Germinal center (tissue), 1 donor: ENCODE measurements around the gene SUN2.

ENCODE experiments used
- DNase-seq: peaks from one replicate; pipeline ENCODE4 v3.0.0; 2012; ENCODE audit warnings: mixed read lengths, low spot score

Gene SUN2

DNA sequence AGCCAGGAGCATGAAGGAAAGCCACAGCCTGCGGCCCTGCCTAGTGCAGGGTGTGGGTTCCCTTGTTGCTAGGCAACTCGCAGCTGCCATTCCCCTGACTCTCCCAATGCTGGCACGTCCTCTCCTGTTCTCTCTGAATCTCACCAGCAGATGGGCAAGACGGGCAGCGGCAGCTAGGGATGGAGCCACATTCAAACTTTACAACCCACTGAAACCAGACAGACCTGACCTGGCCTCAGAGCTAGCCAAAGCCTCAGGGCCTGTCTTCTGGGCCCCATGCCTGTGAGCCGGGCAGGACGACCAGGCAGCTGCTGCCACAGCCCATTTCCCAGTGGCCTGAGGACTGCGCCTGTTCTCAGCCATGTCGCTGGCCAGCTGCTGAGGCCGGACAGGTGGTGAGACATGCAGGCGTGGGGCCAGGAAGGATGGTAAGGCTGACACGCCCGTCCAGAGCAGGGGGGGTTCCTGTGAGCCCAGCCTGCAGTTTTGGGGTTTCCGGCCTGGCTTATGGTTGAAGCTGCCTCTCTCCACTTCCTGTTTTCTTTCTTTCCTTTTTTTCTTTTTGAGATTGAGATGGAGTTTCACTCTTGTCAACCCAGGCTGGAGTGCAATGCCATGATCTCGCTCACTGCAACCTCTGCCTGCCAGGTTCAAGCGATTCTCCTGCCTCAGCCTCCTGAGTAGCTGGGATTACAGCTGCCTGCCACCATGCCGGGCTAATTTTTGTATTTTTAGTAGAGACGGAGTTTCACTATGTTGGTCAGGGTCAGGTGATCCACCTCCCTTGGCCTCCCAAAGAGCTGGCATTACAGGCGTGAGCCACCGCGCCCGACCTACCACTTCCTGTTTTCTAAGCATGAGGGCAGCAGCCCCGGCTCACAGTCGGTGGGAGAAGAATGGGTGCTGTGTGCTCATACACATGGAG, 4.1 kb downstream of the SUN2 start:
- DNase-seq = peak; percentile 78

DNA sequence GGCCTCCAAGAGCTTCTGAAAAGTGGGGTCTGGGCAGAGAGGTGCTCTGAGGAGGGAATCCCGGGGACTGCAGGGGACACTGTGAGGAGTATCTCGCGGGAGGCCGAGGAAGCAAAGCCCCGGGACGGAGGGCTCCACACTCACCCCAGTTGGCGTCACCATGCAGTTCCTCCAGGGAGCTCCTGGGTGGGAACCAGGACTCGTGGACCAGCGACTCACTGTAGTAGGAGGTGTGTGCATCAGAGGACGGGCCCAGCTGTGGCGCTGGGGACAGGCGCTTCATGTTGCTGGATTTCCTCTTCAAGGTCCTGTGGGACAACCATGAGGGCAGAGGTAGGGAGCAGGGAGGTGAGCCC, 4.8 kb downstream of the SUN2 start:
- no peak for DNase-seq

DNA sequence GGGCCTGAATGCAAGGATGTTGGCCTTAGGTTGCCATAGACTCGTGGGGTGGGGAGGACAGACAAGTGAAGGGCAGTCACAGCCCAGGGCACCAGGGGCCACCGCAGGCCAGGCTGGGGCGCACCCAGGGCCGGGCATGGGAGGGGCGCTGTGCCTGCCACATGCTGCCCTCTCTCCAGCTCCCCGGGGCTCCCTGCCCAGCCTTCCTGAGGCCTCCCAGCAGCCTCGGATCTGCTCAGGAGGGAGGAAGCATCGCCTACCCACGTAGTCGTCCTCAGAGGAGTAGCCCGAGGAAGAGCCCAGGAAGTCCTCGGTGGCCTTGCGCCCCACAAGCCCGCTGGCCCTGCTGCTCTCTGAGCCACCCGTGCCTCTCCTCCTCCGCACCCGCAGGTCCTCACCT, 5.2 kb downstream of the SUN2 start:
- no peak for DNase-seq

DNA sequence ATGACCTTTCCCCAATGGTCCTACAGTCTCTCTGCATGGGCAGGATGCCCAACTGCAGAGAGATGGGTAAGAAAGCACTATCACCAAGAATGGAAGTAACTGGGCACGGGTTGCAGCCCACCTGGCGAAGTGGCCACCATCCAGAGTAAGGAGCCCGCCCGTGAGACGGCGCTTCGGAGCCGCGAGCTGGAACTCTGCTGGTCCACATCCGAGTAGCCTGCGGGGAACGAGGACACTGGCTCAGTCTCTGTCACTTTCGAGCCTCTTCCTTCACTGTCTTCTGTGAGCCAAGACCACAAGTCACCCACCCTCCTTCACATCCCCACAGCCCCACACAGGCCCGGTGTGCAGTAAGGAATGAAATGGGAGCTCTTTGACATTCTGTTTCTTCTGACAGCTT, 5.7 kb downstream of the SUN2 start:
- DNase-seq = no peak

DNA sequence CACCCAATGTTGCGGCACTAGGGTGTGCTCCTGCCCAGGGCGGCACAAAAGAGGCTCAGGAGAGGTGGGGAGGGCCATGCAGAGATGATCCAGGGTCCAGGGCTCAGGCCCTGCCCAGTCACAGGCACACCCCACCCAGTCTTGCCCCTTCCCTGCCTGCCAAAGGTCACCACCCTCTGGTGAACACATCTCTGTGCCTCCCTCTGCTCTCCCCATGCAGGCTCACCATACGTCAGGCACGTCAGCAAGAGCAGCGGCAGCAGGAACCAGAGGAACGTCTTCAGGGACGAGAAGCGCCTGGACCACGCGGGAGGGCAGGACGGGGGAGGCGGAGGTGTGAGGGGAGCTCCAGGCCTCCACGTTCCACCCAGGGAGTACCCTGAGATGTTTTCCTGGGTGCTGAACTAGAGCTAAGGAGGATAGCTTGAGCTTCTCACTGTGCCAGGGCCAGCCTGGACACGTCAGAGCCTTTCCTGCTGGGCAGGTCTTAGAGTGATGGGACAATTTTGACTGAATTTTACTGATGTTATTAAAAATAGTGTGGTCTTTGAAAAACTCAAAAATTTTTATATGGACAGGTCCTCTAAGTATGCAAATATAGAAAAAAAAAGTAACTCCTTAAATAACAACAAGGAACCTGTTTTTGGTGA, 7.2 kb downstream of the SUN2 start:
- no peak for DNase-seq

DNA sequence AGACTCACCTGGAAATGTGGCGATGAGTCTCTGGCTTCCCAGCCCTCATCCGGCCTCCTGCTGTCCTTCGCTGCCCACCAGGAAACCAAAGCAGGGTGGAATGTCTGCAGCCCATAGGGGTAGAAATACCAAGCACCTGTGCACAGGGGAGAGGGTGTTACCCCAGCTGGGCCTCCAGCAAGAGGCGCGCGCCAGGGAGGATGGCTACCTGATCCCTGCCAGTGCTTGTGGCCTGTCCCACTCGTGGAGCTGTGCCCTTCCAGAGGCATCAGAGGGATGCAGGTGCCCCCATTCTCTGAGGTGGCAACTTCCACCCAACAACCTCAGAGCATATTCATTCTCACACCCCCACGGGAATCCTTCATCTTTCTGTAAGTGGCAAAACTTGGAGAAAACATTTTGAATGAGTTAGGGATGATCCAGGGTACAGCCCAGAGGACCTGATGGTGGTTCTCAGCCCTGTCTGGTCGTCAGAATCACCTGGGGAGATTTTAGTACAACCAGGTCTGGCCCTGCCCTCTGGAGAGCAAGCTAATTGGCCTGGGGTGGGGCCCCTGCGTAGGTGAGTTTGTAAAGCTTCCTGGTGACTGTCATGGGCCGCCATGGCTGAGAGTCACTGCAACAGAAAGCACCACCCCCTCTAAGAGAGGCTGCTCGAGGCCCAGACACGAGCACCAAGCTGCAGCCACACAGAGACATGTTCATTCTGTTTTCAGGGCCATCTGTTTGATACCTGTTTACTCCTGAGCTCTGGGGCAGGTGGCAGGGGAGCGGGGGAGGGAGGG, 9.9 kb downstream of the SUN2 start:
- no peak for DNase-seq

DNA sequence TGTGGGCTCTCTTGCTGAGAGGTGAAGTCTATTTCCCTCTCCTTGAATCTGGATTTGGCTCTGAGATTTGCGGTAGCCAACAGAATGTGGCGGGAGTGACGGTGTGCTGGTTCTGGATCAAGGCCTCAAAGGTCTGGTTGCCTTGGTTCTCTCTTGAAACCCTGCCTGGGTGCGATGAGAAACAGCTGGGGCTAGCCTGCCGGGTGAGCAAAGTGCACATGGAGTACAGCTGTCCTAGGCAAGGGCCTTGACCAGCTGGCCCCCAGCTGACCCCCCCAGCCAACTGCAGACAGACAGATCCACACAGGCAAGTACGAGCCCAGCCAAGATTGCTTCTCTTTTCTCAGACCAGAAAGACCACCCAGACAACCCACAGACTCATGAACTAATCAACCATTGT, 10.8 kb downstream of the SUN2 start:
- no peak for DNase-seq

DNA sequence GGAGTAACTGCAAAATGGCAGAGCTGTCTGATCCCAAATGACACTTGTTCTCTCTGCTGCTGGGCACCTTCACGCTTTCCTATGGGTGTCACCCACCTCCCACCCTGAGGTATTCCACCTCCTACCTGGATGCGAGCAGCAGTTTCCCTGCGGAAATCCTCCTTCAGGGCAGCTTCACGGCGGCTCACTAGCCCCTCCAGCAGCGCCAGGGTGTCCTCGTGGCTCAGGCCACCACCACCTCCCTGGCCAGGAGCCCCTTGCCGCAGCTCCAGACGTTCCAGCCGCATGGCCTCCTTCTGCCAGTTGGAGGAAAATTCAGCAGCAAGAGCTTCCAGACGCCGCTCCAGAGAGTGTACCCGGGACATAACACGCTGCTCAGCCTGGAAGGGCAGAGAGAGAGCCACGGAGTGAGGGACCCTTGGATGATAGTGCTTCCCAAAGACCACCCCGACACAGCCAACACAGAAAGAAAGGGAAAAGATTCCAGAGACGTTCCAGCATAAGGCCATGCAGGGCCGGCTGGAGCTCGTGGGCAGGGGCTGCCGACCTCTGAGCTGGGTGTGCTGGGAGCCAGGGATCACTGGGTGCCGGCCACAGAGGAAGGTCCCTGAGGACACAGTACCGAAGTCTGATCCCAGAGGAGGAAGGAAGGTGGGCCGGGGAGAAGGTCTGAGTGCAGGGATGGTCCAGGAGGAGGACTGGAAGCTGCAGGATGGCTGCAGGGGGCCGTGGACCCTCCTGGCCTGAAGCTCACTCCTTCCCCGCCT, 13.4 kb downstream of the SUN2 start:
- no peak for DNase-seq

DNA sequence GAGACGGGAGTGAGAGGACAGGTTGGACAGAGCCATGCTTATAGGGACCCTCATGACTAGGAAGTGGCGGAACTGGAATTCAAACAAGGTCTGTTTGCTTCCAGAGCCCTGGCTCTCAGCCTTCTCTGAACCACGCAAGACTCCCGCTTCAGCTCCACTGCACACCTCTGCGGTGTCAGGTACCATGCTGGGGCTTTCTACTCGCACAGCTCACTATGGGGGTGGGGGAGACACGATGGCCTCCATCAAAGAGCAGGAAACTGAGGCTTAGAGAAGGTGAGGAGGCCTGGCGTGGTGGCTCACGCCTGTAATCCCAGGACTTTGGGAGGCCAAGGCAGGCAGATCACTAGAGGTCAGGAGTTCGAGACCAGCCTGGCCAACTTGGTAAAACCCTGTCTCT, 14.2 kb downstream of the SUN2 start:
- DNase-seq = no peak

DNA sequence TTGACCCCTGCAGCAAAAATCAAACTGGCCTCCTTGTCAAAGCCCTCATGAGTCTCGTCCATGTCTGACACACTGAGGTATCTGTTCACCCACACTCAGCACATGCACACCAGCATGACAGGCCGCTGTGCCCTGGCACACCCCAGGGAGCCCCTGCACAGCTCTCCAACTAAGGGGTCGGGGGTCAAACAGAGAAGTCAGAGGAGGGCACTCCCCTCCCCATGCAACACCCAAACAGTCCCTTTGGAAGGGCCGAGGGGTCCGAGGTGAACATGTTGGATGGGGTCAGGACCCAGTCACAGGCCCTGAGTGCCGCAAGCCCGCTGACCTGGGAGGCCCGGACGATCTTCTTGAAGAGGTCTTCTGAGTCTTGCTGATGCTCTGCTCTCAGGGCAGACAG, 14.6 kb downstream of the SUN2 start:
- DNase-seq = no peak

DNA sequence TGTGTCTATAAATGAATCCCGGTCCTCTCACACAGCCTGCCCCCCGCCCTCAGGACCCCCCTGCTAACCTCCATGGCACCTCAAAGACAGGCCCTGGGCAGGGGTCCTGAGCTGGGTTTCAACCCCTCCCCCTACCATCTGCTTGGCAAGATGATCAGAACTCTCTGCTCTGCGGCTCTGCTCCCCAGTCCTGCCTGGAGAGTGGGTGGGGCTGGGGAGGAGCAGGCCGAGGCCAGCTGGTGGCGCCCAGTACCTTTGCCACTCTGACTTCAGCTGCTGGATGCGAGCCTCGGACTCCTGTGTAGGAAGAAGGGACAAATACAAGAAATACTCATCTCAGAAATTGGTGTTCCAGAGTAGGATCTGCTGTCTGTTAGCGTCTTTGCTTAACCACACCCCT, 15.0 kb downstream of the SUN2 start:
- DNase-seq = no peak

DNA sequence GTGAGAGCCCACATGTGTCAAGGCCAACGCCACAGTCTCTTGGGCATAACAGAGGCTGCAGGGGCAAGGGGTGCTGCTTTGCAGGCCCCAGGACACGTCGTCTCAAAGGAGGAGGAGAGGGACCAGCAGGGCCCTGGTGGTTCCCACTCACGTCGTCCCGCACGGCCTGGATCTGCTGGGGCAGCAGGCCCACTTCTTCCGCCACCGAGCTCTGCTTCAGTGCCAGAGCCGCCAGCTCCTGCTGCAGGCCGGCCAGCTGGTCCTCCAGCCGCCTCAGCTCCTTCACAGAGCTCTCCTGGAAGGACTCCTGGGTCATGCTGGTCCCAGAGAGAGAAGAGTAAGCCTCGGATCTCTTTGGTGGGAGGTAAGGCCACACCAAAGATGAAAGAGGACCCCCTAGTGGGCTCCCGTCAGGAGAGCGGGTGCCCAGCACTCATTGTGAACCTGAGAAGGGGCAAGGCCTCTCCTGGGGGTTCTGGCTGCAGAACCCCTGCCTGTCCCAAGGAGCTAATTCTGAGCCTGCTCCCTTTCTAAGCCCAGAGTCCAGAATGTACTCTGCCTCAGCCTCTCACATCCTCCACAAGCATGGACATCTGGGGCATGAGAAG, 15.6 kb downstream of the SUN2 start:
- DNase-seq = no peak

DNA sequence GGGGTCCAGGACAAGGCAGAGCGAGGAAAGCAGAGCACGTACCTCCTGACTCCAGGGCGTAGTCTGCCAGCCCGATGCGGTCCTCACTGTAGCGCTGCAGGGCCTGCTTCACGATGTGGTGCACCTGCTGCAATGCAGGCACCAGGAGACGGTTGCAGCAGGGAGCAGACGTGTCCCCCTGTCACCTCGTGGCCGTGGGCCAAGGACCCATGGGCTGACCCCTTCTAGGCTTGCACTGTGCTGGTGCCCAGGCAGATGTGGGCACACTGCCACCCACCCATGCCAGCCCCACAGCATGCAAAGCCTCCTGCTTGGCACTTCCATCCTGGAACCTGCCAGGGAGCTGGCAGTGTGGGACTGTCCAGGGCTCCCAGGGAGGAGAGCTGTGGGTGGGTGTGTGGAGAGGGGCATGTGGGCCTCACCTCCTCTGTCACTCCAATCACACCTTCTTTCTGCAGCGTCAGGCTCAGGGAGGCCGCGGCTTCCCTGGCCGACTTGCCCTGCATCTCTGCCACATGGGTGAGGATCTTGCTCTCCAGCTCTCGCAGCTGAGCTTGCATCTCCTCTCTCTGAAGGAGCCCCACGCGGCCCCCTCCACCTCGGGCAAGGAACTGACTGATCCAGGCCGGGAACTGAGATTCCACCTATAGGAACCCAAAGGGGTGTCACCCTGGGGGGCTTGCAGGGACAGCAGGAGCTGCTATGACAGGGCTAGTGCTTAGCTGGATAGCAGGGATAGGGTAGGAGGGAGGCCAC, 16.3 kb downstream of the SUN2 start:
- DNase-seq = no peak

DNA sequence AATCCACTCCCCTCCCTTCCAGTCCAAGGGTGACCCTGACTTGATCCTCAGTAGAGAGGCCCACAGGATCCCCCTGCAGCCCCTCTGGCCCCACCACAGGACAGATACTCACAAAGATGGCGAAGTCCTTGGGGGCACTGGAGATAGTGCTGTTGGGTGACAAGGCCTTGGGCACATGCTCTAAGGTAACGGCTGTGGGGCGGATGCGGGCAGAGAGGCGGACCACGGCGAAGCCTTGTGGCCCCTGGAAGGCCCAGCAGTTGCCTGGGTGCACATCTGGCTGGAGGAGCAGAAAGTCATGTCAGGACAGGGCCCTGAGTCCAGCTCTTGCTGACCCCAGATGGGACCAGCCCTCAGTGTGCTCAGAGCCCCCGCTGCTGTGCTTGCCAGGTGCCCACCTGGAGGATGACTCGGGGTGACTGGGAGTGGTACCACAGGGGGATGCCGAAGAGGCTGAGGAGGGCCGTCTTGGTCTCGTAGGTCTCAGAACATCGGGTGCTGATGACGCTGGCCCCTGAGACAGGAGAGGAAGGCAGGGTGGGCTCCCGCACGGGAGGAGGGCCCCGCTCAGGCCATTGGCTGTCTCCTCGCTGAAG, 17.2 kb downstream of the SUN2 start:
- DNase-seq = no peak

DNA sequence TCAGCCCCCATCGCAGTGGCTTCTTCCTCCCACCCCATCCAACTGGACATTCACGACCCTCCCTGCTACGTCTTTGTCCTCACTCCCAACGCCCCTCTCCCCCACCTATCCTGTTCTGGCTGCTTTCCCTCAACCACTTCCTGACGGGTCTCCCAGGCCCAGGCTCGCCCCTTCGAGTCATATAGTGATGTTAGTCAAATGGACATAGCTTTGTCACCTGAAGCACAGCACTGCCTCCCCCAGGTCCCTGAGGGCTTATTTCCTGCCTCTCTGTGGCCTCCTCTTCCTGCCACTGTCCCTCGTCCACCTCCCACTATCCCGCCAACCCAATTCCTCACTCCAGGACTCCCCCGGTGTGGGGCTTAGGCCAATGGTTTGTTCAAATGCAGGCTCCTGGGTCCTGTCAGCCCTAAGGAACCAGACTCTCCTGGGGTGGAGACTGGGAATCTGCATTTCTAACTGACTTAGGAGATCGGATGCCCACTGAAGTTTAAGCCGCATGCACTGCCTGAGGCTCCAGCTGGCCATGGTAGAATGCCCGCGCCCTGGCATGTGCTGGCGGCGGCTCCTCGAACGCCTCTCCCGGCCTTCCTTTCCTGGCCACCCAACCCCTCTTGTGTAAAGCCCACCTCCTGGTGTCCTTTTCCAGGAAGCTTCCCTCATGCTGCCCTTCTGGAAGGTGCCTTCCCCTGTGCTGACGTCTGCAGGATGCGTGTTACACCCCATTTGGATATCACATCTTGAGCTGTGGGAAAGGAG, 18.3 kb downstream of the SUN2 start:
- no peak for DNase-seq

DNA sequence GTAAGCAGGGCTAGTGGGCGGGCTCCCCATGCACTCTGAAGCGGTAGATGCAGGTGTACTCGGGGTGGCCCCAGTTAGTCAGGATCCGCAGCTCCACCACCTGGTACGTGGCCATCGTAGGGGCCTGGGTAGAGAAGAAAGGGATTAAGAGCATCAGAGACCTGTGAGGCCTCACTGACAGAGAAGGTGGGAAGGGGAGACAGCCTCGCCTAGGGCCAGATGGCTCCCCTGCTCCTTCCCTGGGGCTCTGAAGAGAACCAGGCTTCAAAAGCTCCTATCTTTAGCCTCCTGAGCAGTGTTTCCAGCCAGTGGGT, 19.6 kb downstream of the SUN2 start:
- DNase-seq = no peak

DNA sequence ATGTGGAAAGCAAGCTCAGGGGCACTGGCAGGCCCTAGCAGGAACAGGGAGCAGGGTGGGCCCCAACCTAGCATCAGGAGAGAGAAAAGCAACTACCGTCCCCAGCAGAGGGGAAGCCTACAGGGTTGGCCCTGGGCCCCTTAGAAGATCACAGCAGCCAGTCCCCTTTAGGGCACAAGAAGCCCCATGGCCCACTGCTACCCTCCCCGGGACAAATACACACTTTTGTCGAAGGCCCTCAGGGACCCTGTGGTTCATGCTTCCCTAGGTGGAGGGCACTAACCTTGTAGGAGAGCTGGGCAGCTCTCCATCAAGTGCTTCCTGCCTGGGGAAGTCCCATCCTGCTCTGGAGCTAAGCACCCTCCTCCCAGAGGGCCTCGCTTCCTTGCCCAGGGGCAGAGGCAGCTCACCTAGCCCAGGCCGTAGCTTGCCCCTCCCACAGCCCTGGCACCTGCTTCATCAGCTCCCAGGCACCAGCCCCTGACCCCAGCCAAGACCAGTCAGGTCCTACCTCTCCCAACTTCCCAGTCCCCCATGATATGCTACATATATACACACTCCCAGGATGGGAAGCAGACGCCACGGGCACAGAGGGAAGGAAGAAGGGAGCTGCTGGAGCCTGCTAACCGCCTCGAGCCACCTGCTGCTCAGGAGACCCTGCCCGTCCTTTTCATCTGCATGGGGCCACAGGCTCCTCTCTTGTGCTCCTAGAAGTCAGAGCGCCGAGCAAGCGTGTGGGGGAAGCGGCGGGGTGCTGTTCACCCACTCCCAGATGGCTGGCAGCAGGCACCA, 20.1 kb downstream of the SUN2 start:
- DNase-seq = no peak

DNA sequence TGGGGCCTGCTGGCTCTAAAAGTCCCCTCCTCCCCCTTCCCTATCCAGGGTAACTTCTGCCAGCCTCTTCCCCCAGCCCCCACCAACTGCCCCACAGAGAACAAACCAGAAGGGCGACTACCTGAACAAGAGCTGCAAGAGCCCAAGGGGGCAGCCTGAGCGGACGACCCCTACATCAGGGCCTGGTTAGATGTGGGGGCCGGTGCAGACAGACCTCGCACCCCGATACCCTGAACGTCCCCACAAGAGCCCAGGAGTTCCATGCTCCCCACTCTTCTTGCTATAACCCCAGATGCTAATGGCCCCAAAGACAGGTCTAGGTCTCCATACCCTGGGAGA, 20.7 kb downstream of the SUN2 start:
- no peak for DNase-seq

DNA sequence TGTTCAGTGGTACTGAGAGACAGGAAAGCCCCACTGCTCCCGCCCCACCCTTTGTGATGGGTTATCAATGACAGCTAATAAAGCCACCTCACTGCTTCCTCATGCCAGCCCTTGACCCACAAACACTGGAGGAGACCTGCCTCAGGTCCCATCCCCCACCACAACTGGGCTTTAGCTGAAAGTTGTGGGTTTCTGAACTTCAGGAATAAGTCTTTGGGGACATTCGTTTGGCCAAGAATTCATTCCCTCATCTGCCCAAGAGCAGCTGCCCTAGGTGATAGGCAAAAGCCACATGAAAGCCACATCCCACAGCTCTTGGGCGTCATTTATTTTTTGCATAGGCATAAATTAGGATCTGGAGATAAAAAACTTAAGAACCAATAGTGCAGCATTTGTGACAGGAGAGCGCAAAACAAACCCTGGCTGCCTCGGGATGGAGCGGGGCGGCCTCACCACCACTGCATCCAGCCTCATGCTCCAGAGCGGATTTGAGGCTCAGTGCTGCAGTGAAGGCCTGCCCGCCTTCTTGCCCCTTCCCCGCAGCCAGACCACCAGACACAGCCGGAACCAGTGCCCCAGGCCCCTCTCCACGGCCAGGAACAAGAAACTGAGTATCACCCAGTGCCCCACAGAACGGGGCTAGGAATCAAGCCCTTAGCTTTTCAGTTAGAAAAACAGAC, 21.2 kb downstream of the SUN2 start:
- no peak for DNase-seq
